Prostate gland (tissue), 2 donors: ENCODE results near the gene ROR1.

Experiments
- POLR2A ChIP-seq: fragments of 450-650 bp; IDR thresholded peaks from one replicate; pipeline ENCODE4 v1.6.1; 2016; ENCODE audit warnings: antibody characterized with exemption, mild to moderate bottlenecking
- TF ChIP-seq, protein P1 (sequence below), 4 experiments: fragments of 200-600 bp in 2 of 4; fragments of 450-650 bp in 2 of 4; sonication (generic) in 2 of 4; IDR thresholded peaks; 1 replicate in 3 of 4; 2 replicates in 1 of 4; pipeline ENCODE4 v1.5.1; 2016 to 2019; ENCODE audit warnings: antibody characterized with exemption in 4 of 4, mild to moderate bottlenecking in 2 of 4, moderate library complexity in 2 of 4

DNA sequence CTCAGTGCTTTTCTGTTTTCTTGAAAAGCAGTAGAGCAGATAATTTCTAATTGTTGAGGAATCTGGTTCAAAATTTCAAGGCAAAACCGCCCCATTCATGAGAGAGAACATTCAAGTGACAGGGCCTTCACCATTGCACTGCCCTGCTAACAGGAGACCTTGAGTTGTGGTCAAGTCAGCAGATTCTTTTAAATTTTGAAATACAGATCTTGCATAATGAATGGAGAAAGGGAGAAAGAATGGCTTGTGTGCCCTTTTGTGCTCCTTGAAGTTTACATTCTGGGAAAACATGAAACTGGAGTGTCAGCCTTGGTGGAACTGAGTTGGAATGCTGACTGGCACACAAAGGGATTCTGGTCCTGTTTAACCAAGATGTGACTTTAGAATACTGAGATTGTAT is 265.1 kb downstream of the ROR1 start:
- TF ChIP-seq, protein P1, sequence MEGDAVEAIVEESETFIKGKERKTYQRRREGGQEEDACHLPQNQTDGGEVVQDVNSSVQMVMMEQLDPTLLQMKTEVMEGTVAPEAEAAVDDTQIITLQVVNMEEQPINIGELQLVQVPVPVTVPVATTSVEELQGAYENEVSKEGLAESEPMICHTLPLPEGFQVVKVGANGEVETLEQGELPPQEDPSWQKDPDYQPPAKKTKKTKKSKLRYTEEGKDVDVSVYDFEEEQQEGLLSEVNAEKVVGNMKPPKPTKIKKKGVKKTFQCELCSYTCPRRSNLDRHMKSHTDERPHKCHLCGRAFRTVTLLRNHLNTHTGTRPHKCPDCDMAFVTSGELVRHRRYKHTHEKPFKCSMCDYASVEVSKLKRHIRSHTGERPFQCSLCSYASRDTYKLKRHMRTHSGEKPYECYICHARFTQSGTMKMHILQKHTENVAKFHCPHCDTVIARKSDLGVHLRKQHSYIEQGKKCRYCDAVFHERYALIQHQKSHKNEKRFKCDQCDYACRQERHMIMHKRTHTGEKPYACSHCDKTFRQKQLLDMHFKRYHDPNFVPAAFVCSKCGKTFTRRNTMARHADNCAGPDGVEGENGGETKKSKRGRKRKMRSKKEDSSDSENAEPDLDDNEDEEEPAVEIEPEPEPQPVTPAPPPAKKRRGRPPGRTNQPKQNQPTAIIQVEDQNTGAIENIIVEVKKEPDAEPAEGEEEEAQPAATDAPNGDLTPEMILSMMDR (IDR thresholded peaks at IDR 0.05), result no peak
- TF ChIP-seq POLR2A, result no peak
